CD8-positive, alpha-beta memory T cell (primary cell): ENCODE data around the gene EDEM3. TPM values are rescaled to one million over a fixed set of nuclear protein-coding genes. Genes with fewer than 3 reads are reported as not detected.
A peak's percentile ranks its signal among the peaks of the same experiment; 100 is the strongest.

Experiments used
- CTCF ChIA-PET: fragments of 350-600 bp; sonication (Branson Sonifier 250); formaldehyde crosslinking; loops from one replicate; lab custom pipeline; 2021; ENCODE audit warnings: antibody characterized with exemption; lab: Charles Lee
- POLR2A ChIA-PET: fragments of 350-600 bp; sonication (Branson Sonifier 250); formaldehyde crosslinking; loops from one replicate; lab custom pipeline; 2021; ENCODE audit warnings: antibody characterized with exemption; lab: Charles Lee
- DNase-seq, 5 donors: peaks; one replicate each; pipeline versions ENCODE4 v3.0.0 to v3.0.0-alpha.2; 2020 to 2022; ENCODE audit warnings: mixed read lengths in 1 of 5
- H3K27ac ChIP-seq: one replicate; pipeline ENCODE4 v1.7.0; 2013; ENCODE audit warnings: low read depth, mild to moderate bottlenecking, low read length, moderate library complexity
- H3K27me3 ChIP-seq: 2 replicates; pipeline ENCODE4 v1.7.0; 2013; ENCODE audit warnings: low read length, mild to moderate bottlenecking; ENCODE audit not compliant: insufficient read depth, poor library complexity, severe bottlenecking
- H3K36me3 ChIP-seq: 2 replicates; pipeline ENCODE4 v1.7.0; 2013; ENCODE audit warnings: mild to moderate bottlenecking, low read length, moderate library complexity; ENCODE audit not compliant: insufficient read depth
- H3K4me1 ChIP-seq: 2 replicates; pipeline ENCODE4 v1.7.0; 2013; ENCODE audit warnings: mild to moderate bottlenecking, low read length, moderate library complexity; ENCODE audit not compliant: insufficient read depth
- H3K4me3 ChIP-seq: 2 replicates; pipeline ENCODE4 v1.7.0; 2013; ENCODE audit warnings: mild to moderate bottlenecking, low read length
- H3K9me3 ChIP-seq: 2 replicates; pipeline ENCODE4 v1.7.0; 2013; ENCODE audit warnings: mild to moderate bottlenecking, low read length
- H3K27ac Mint-ChIP-seq, 8 donors: one replicate each; pipeline ENCODE4 v1.8.0; 2020 to 2021; ENCODE audit warnings: mixed read lengths in 8 of 8, mild to moderate bottlenecking in 6 of 8, inconsistent platforms in 3 of 8, moderate library complexity in 3 of 8
- H3K27me3 Mint-ChIP-seq, 2 donors: one replicate each; pipeline ENCODE4 v1.8.0; 2020 to 2021; ENCODE audit warnings: mixed read lengths in 2 of 2, mild to moderate bottlenecking in 1 of 2, moderate library complexity in 1 of 2
- H3K36me3 Mint-ChIP-seq, 3 donors: one replicate each; pipeline ENCODE4 v1.8.0; 2020 to 2021; ENCODE audit warnings: mixed read lengths in 3 of 3, inconsistent platforms in 1 of 3, mild to moderate bottlenecking in 1 of 3
- H3K4me1 Mint-ChIP-seq, 3 donors: one replicate each; pipeline ENCODE4 v1.8.0; 2020 to 2021; ENCODE audit warnings: mixed read lengths in 3 of 3, inconsistent platforms in 1 of 3, mild to moderate bottlenecking in 1 of 3
- H3K4me3 Mint-ChIP-seq, 7 donors: one replicate each; pipeline ENCODE4 v1.8.0; 2020 to 2021; ENCODE audit warnings: mixed read lengths in 7 of 7, mild to moderate bottlenecking in 6 of 7, moderate library complexity in 4 of 7, inconsistent platforms in 2 of 7
- H3K9me3 Mint-ChIP-seq, 5 donors: one replicate each; pipeline ENCODE4 v1.8.0; 2020 to 2022; ENCODE audit warnings: mixed read lengths in 5 of 5, mild to moderate bottlenecking in 3 of 5, moderate library complexity in 2 of 5, inconsistent platforms in 1 of 5
- polyA plus RNA-seq: library from polyadenylated mRNA; unstranded; fragments of 300-500 nt; fragmentation: Illumina TruSeq; gene quantifications from one replicate; pipeline ENCODE4 v1.2.3, GENCODE V29; 2021
- total RNA-seq, 2 experiments: library from RNA; stranded (reverse); gene quantifications; one replicate each; pipeline ENCODE4 v1.2.3, GENCODE V29; 2021

Gene EDEM3
- total and polyA plus RNA-seq, 3 experiments from 2014 or later = 12.1 to 24.9 (median 20.1) TPM

GRCh38 chr1:184781941-184782340, 27.3 kb upstream of the EDEM3 start:
- H3K36me3 ChIP-seq = no peaks in the 10 kb centered on the region
- no peak overlapping the region for H3K4me3 ChIP-seq
- peak overlapping the region in 2 of 8 donors; percentile 5 to 38 for H3K27ac Mint-ChIP-seq
- H3K27me3 Mint-ChIP-seq = peaks cover 0 to 1% of the 10 kb centered on the region in 2 donors
- H3K27me3 ChIP-seq = no peaks in the 10 kb centered on the region
- no peak for DNase-seq
- no peaks in the 10 kb centered on the region for H3K4me1 ChIP-seq
- CTCF ChIA-PET = no interaction called here
- POLR2A ChIA-PET = no interaction called here
- no peaks in the 10 kb centered on the region for H3K9me3 ChIP-seq
- H3K27ac ChIP-seq = no peak overlapping the region
- H3K36me3 Mint-ChIP-seq = peaks cover 14 to 53% (median 16%) of the 10 kb centered on the region in 3 donors
- peaks cover 0 to 10% (median 4%) of the 10 kb centered on the region in 3 donors for H3K4me1 Mint-ChIP-seq
- no peak overlapping the region for H3K4me3 Mint-ChIP-seq
- H3K9me3 Mint-ChIP-seq = peaks cover 15 to 35% (median 30%) of the 10 kb centered on the region in 5 donors

GRCh38 chr1:184775885-184776284, 21.2 kb upstream of the EDEM3 start:
- H3K27ac ChIP-seq = no peak overlapping the region
- no peak overlapping the region for H3K4me3 ChIP-seq
- no peaks in the 10 kb centered on the region for H3K9me3 ChIP-seq
- H3K4me1 Mint-ChIP-seq = peaks cover 0 to 8% (median 2%) of the 10 kb centered on the region in 3 donors
- no peaks in the 10 kb centered on the region for H3K9me3 Mint-ChIP-seq
- H3K36me3 ChIP-seq = no peaks in the 10 kb centered on the region
- no peaks in the 10 kb centered on the region for H3K27me3 ChIP-seq
- DNase-seq = no peak
- H3K4me1 ChIP-seq = no peaks in the 10 kb centered on the region
- CTCF ChIA-PET = interaction anchor here (0.9 kb wide), 1 partner anchor 21 kb away, joined by 3 read pairs; no protein-coding TSS in a partner anchor
- peaks cover 0 to 7% (median 2%) of the 10 kb centered on the region in 3 donors for H3K36me3 Mint-ChIP-seq
- no peak overlapping the region for H3K27ac Mint-ChIP-seq
- POLR2A ChIA-PET = no interaction called here
- H3K4me3 Mint-ChIP-seq = no peak overlapping the region
- no peaks in the 10 kb centered on the region for H3K27me3 Mint-ChIP-seq

- Histone ChIP-seq H3K4me3 (no peak overlapping the region), H3K36me3 (no peaks in the 10 kb centered on the region), H3K9me3 (no peaks in the 10 kb centered on the region), H3K27me3 (no peaks in the 10 kb centered on the region), H3K4me1 (no peaks in the 10 kb centered on the region), H3K27ac (no peak overlapping the region)
- H3K27ac Mint-ChIP-seq = no peak overlapping the region
- no peaks in the 10 kb centered on the region for H3K9me3 Mint-ChIP-seq
- CTCF ChIA-PET = no interaction called here
- H3K4me1 Mint-ChIP-seq = peaks cover 0 to 8% (median 2%) of the 10 kb centered on the region in 3 donors
- H3K36me3 Mint-ChIP-seq = peaks cover 0 to 7% (median 2%) of the 10 kb centered on the region in 3 donors
- POLR2A ChIA-PET = interaction anchor here (0.7 kb wide), 1 partner anchor 246 kb away, joined by 6 read pairs; no protein-coding TSS in a partner anchor
- peaks cover 0 to under 1% of the 10 kb centered on the region in 2 donors for H3K27me3 Mint-ChIP-seq
- no peak for DNase-seq
- H3K4me3 Mint-ChIP-seq = no peak overlapping the region
These were observed 20.7 kb upstream of the EDEM3 start for GRCh38 chr1:184775329-184775728.

- no peaks in the 10 kb centered on the region for H3K4me1 ChIP-seq
- no peak overlapping the region for H3K4me3 ChIP-seq
- Mint-ChIP-seq H3K4me3 (no peak overlapping the region), H3K27ac (no peak overlapping the region), H3K36me3 (peaks cover 0 to 7% (median 2%) of the 10 kb centered on the region in 3 donors), H3K4me1 (peaks cover 0 to 8% (median 2%) of the 10 kb centered on the region in 3 donors), H3K27me3 (peaks cover 1 to 3% of the 10 kb centered on the region in 2 donors), H3K9me3 (no peaks in the 10 kb centered on the region)
- ChIA-PET CTCF (no interaction called here), POLR2A (no interaction called here)
- H3K27me3 ChIP-seq = no peaks in the 10 kb centered on the region
- H3K36me3 ChIP-seq = no peaks in the 10 kb centered on the region
- no peaks in the 10 kb centered on the region for H3K9me3 ChIP-seq
- no peak overlapping the region for H3K27ac ChIP-seq
- DNase-seq = no peak
These were observed 19.2 kb upstream of the EDEM3 start for GRCh38 chr1:184773762-184774320.

GRCh38 chr1:184771190-184771691, 16.6 kb upstream of the EDEM3 start:
- H3K27ac ChIP-seq = no peak overlapping the region
- no peak overlapping the region for H3K4me3 Mint-ChIP-seq
- no peaks in the 10 kb centered on the region for H3K4me1 ChIP-seq
- H3K9me3 ChIP-seq = no peaks in the 10 kb centered on the region
- CTCF ChIA-PET = no interaction called here
- POLR2A ChIA-PET = no interaction called here
- H3K27me3 ChIP-seq = no peaks in the 10 kb centered on the region
- H3K27me3 Mint-ChIP-seq = peaks cover 1 to 3% of the 10 kb centered on the region in 2 donors
- no peaks in the 10 kb centered on the region for H3K36me3 ChIP-seq
- peaks cover 0 to 7% (median 2%) of the 10 kb centered on the region in 3 donors for H3K36me3 Mint-ChIP-seq
- H3K9me3 Mint-ChIP-seq = no peaks in the 10 kb centered on the region
- no peak for DNase-seq
- H3K27ac Mint-ChIP-seq = peak overlapping the region in 1 of 8 donors; percentile 44
- no peak overlapping the region for H3K4me3 ChIP-seq
- H3K4me1 Mint-ChIP-seq = peaks cover 0 to 2% (median 0%) of the 10 kb centered on the region in 3 donors

GRCh38 chr1:184770181-184770979, 15.7 kb upstream of the EDEM3 start:
- Histone ChIP-seq H3K27me3 (no peaks in the 10 kb centered on the region), H3K27ac (peak overlapping the region; percentile 11), H3K4me1 (no peaks in the 10 kb centered on the region), H3K9me3 (no peaks in the 10 kb centered on the region), H3K36me3 (no peaks in the 10 kb centered on the region), H3K4me3 (no peak overlapping the region)
- no peak for DNase-seq
- ChIA-PET CTCF (no interaction called here), POLR2A (no interaction called here)
- Mint-ChIP-seq H3K4me1 (no peaks in the 10 kb centered on the region), H3K27ac (peak overlapping the region in 1 of 8 donors; percentile 27), H3K36me3 (peaks cover 0 to 7% (median 2%) of the 10 kb centered on the region in 3 donors), H3K27me3 (peaks cover 1 to 3% of the 10 kb centered on the region in 2 donors), H3K4me3 (no peak overlapping the region), H3K9me3 (no peaks in the 10 kb centered on the region)

- H3K9me3 Mint-ChIP-seq = no peaks in the 10 kb centered on the region
- no peak overlapping the region for H3K4me3 ChIP-seq
- H3K4me1 Mint-ChIP-seq = no peaks in the 10 kb centered on the region
- H3K9me3 ChIP-seq = no peaks in the 10 kb centered on the region
- no peaks in the 10 kb centered on the region for H3K27me3 ChIP-seq
- peaks cover 0 to 7% (median 2%) of the 10 kb centered on the region in 3 donors for H3K36me3 Mint-ChIP-seq
- H3K27ac ChIP-seq = no peak overlapping the region
- DNase-seq = no peak
- no peaks in the 10 kb centered on the region for H3K36me3 ChIP-seq
- H3K27me3 Mint-ChIP-seq = peaks cover 1 to 3% of the 10 kb centered on the region in 2 donors
- no peak overlapping the region for H3K27ac Mint-ChIP-seq
- no peak overlapping the region for H3K4me3 Mint-ChIP-seq
- H3K4me1 ChIP-seq = no peaks in the 10 kb centered on the region
- ChIA-PET POLR2A (no interaction called here), CTCF (no interaction called here)
These were observed 14.6 kb upstream of the EDEM3 start for GRCh38 chr1:184769241-184769640.

- Mint-ChIP-seq H3K36me3 (peaks cover 0 to 3% (median 2%) of the 10 kb centered on the region in 3 donors), H3K27me3 (peaks cover 1 to 8% of the 10 kb centered on the region in 2 donors), H3K4me1 (no peaks in the 10 kb centered on the region), H3K27ac (no peak overlapping the region), H3K9me3 (no peaks in the 10 kb centered on the region), H3K4me3 (no peak overlapping the region)
- no peaks in the 10 kb centered on the region for H3K9me3 ChIP-seq
- H3K4me3 ChIP-seq = no peak overlapping the region
- peak overlapping the region; percentile 4 for H3K27ac ChIP-seq
- no peak for DNase-seq
- H3K36me3 ChIP-seq = no peaks in the 10 kb centered on the region
- ChIA-PET POLR2A (no interaction called here), CTCF (no interaction called here)
- H3K4me1 ChIP-seq = no peaks in the 10 kb centered on the region
- no peaks in the 10 kb centered on the region for H3K27me3 ChIP-seq
These were observed 13.8 kb upstream of the EDEM3 start for GRCh38 chr1:184768467-184768866.
